ENCODE data around the gene OMA1.

The OMA1 gene

GRCh38 chr1:58524353-58524945 is 22.1 kb downstream of the OMA1 start:
- peak; percentile 81 for DNase-seq (ENCODE audit: low read depth)
- H3K4me3 ChIP-seq (ENCODE audit: low read length) = no peak overlapping the region
- no peak for TF ChIP-seq CTCF (conservative IDR thresholded peaks at IDR 0.05; ENCODE audit: low read length)

- H3K4me3 ChIP-seq (ENCODE audit: low read length) = no peak overlapping the region
- peak; percentile 80 for TF ChIP-seq CTCF (conservative IDR thresholded peaks at IDR 0.05; ENCODE audit: low read length)
- DNase-seq (ENCODE audit: low read depth) = peak; percentile 82
These were observed 30.6 kb downstream of the OMA1 start for GRCh38 chr1:58515794-58516401.

- no peak for DNase-seq (ENCODE audit: low read depth)
- no peak for TF ChIP-seq CTCF (conservative IDR thresholded peaks at IDR 0.05; ENCODE audit: low read length)
- no peak overlapping the region for H3K4me3 ChIP-seq (ENCODE audit: low read length)
These were observed 32.6 kb downstream of the OMA1 start for GRCh38 chr1:58513956-58514355.

- no peak overlapping the region for H3K4me3 ChIP-seq (ENCODE audit: low read length)
- no peak for TF ChIP-seq CTCF (conservative IDR thresholded peaks at IDR 0.05; ENCODE audit: low read length)
- no peak for DNase-seq (ENCODE audit: low read depth)
These were observed 37.9 kb downstream of the OMA1 start for GRCh38 chr1:58508629-58509028.

- no peak for TF ChIP-seq CTCF (conservative IDR thresholded peaks at IDR 0.05; ENCODE audit: low read length)
- H3K4me3 ChIP-seq (ENCODE audit: low read length) = no peak overlapping the region
- DNase-seq (ENCODE audit: low read depth) = no peak
These were observed 41.2 kb downstream of the OMA1 start for GRCh38 chr1:58505286-58505685.

GRCh38 chr1:58502519-58502918 is 44.0 kb downstream of the OMA1 start:
- no peak for DNase-seq (ENCODE audit: low read depth)
- H3K4me3 ChIP-seq (ENCODE audit: low read length) = no peak overlapping the region
- no peak for TF ChIP-seq CTCF (conservative IDR thresholded peaks at IDR 0.05; ENCODE audit: low read length)

- no peak for TF ChIP-seq CTCF (conservative IDR thresholded peaks at IDR 0.05; ENCODE audit: low read length)
- DNase-seq (ENCODE audit: low read depth) = no peak
- H3K4me3 ChIP-seq (ENCODE audit: low read length) = no peak overlapping the region
These were observed 46.5 kb downstream of the OMA1 start for GRCh38 chr1:58500043-58500442.
